Measurements from ENCODE around the gene PATJ. TPM values are rescaled to one million over a fixed set of nuclear protein-coding genes. Genes with fewer than 3 reads are reported as not detected.

Gene PATJ
- polyA plus RNA-seq, 1 experiment = 3.6 TPM

GRCh38 chr1:62046927-62047326, 304.6 kb downstream of the PATJ start:
- TF ChIP-seq CTCF (IDR thresholded peaks at IDR 0.05; ENCODE audit: low read depth, low read length) = no peak
- ChIA-PET CTCF (interaction anchor here (1.1 kb wide), 1 partner anchor 36 kb away, joined by 3 read pairs; no protein-coding TSS in a partner anchor), POLR2A (no interaction called here)
- H3K9me3 ChIP-seq (ENCODE audit: control insufficient read depth, insufficient read depth, low read length) = no peaks in the 10 kb centered on the region
- no peak overlapping the region for H3K27ac ChIP-seq (ENCODE audit: low read depth, low read length)
- no peak for DNase-seq (ENCODE audit: low read depth, low spot score)
- H3K4me3 ChIP-seq (ENCODE audit: low read depth, low read length) = no peak overlapping the region
- H3K27me3 ChIP-seq (ENCODE audit: control insufficient read depth, insufficient read depth, low read length) = no peaks in the 10 kb centered on the region

GRCh38 chr1:62050165-62050564, 307.9 kb downstream of the PATJ start:
- no peaks in the 10 kb centered on the region for H3K27me3 ChIP-seq (ENCODE audit: control insufficient read depth, insufficient read depth, low read length)
- ChIA-PET CTCF (no interaction called here), POLR2A (no interaction called here)
- no peak for DNase-seq (ENCODE audit: low read depth, low spot score)
- no peak for TF ChIP-seq CTCF (IDR thresholded peaks at IDR 0.05; ENCODE audit: low read depth, low read length)
- no peaks in the 10 kb centered on the region for H3K9me3 ChIP-seq (ENCODE audit: control insufficient read depth, insufficient read depth, low read length)
- H3K4me3 ChIP-seq (ENCODE audit: low read depth, low read length) = no peak overlapping the region
- no peak overlapping the region for H3K27ac ChIP-seq (ENCODE audit: low read depth, low read length)

GRCh38 chr1:62052946-62053345, 310.7 kb downstream of the PATJ start:
- Histone ChIP-seq H3K27ac (ENCODE audit: low read depth, low read length) (no peak overlapping the region), H3K4me3 (ENCODE audit: low read depth, low read length) (no peak overlapping the region), H3K27me3 (ENCODE audit: control insufficient read depth, insufficient read depth, low read length) (no peaks in the 10 kb centered on the region), H3K9me3 (ENCODE audit: control insufficient read depth, insufficient read depth, low read length) (no peaks in the 10 kb centered on the region)
- TF ChIP-seq CTCF (IDR thresholded peaks at IDR 0.05; ENCODE audit: low read depth, low read length) = no peak
- ChIA-PET POLR2A (no interaction called here), CTCF (no interaction called here)
- DNase-seq (ENCODE audit: low read depth, low spot score) = no peak

- CTCF ChIA-PET = no interaction called here
These were observed 311.9 kb downstream of the PATJ start for GRCh38 chr1:62054188-62054587.

GRCh38 chr1:62057230-62057629, 314.9 kb downstream of the PATJ start:
- Histone ChIP-seq H3K4me3 (ENCODE audit: low read depth, low read length) (no peak overlapping the region), H3K27me3 (ENCODE audit: control insufficient read depth, insufficient read depth, low read length) (no peaks in the 10 kb centered on the region), H3K27ac (ENCODE audit: low read depth, low read length) (no peak overlapping the region), H3K9me3 (ENCODE audit: control insufficient read depth, insufficient read depth, low read length) (no peaks in the 10 kb centered on the region)
- TF ChIP-seq CTCF (IDR thresholded peaks at IDR 0.05; ENCODE audit: low read depth, low read length) = no peak
- ChIA-PET POLR2A (no interaction called here), CTCF (no interaction called here)
- DNase-seq (ENCODE audit: low read depth, low spot score) = no peak

More at GRCh38 chr1:62054188-62054587, 311.9 kb downstream of the PATJ start:
- TF ChIP-seq CTCF (IDR thresholded peaks at IDR 0.05; ENCODE audit: low read depth, low read length) = no peak
- DNase-seq (ENCODE audit: low read depth, low spot score) = no peak
- Histone ChIP-seq H3K9me3 (ENCODE audit: control insufficient read depth, insufficient read depth, low read length) (no peaks in the 10 kb centered on the region), H3K27ac (ENCODE audit: low read depth, low read length) (no peak overlapping the region), H3K27me3 (ENCODE audit: control insufficient read depth, insufficient read depth, low read length) (no peaks in the 10 kb centered on the region), H3K4me3 (ENCODE audit: low read depth, low read length) (no peak overlapping the region)
- POLR2A ChIA-PET = no interaction called here
